NCI-H226 (cell line): ENCODE data around the gene SPIRE1.

Experiments used
- DNase-seq: peaks from one replicate; pipeline ENCODE4 v3.0.0-alpha.2; 2015

The SPIRE1 gene

DNA sequence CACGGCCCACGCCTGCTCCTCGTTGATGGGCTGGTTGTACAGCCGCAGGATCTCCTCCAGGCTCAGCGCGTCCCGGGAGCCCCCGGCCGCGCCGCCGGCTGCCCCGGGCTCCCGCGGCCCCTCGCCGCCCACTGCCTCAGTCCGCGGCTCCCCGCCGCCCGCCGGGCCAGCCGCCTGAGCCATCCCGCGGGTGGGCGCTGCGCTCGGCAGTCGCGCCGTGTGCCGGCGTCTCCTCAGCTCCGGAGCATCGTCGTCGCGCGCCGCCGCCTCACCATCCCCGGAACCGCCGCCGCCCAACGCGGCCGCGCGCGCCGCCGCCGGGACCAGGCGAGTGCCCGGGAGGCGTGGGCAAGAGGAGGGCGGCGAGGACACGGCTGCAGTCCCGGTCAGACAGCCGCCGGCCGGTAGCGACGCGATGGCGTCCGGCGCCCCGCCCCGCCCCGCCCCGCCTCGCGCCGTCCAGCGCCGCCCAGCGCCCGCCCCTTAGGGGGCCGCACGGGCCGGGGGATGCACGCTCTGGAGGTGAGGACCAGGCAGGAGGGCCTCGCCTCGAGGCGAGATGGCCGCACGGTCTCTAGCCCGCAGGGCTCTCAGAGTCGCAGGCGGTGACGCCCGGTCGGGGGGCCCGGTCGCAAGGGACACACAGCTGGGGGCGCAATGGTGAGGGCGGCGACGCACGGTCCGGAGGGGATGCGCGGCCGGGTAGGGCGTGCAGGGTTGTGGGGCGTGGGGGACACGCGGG is at the start of gene SPIRE1:
SPIRE1 (minus strand) TSS at position 424 of the 742 bp plus-strand sequence; CDS start at position 183, 241 bp downstream.
- peak; percentile 32 for DNase-seq

DNA sequence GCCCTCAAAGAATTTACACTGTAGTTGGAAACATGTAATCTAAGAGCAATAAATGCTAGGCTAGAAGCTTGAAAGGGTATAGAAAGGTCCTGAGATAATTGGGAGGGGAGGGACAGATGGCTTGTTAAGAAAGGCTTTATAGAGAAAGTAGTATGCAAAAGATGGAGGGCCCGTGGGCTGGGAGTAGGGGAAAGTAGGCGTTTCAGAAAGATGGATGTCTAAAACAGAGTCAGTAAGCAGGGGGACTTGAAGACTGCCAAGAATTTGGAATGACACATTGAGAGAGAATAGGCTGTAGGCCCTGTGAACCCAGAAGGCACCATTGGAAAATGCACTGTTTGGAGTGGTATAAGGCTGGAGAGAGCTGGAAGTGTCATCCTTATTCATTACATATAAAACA is 45.8 kb upstream of the SPIRE1 start:
- DNase-seq: no peak

- no peak for DNase-seq
Measured at GRCh38 chr18:12703096-12703567, 45.2 kb upstream of the SPIRE1 start.

- peak; percentile 74 for DNase-seq
Measured at GRCh38 chr18:12702221-12703095, 44.6 kb upstream of the SPIRE1 start, which contains the start of the genes CEP76 and PSMG2. Gene CEP76 (minus strand): TSS chr18:12702723. CDS start chr18:12702548, 175 bp downstream. Gene PSMG2 (plus strand): TSS chr18:12703042. CDS start chr18:12703108, 66 bp downstream.

DNA sequence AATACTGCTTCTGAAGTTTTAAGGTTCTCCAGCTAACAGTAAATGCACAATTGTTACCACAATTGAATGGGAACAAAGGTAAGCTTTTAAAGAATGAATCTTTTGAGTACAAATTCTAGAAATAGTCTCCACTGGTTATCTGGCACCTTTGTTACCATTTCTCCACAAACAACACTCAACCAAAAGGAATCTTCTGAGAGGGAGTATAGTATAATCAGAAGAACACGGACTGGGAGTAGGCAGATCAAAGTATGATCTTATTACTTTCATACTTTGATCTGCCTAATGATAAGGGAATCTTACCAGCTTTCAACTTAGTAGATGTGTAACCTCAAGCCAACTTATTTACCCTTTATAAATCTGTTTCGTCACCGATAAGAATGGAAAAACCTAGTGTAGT is 43.3 kb upstream of the SPIRE1 start:
- DNase-seq: no peak

DNA sequence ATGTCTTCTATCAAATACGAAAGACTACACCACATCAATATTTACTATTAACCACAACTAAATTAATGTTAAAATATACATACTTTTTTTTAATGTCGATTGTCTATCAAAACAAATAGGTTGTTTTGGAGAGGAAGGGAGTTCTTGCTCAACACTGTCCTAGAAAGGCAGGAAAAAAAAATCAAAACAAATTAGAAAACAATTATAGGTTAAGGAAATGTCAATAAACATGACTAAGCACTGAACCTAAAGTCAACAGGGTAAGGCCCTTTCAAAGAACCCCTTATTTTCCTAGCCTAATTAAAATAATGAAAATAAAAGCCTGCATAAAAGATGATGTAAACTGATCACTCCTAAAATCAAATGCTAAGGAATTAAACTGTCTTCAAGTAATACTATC is 41.8 kb upstream of the SPIRE1 start:
- DNase-seq: no peak

DNA sequence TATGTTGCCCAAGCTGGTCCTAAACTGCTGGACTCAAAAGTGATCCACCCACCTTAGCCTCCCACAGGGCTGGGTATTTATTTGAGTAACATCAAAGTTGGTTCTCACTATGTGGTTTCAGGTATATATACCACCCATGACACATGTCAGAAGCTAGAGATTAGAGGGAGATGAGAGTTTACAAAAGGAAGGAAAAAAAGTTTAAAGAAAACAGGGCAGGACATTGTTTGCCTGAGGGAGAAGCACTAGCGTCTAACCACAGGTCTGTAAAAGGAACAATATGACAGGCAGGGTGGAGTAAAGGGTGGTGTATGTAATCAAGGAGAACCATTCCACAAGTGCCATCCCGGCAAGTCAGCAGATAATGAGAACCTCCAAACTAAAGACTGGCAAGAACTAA is 36.1 kb upstream of the SPIRE1 start:
- peak; percentile 79 for DNase-seq

- DNase-seq: no peak
Measured at GRCh38 chr18:12692206-12692605, 34.3 kb upstream of the SPIRE1 start.

- no peak for DNase-seq
Measured at GRCh38 chr18:12689256-12689850, 31.4 kb upstream of the SPIRE1 start.

DNA sequence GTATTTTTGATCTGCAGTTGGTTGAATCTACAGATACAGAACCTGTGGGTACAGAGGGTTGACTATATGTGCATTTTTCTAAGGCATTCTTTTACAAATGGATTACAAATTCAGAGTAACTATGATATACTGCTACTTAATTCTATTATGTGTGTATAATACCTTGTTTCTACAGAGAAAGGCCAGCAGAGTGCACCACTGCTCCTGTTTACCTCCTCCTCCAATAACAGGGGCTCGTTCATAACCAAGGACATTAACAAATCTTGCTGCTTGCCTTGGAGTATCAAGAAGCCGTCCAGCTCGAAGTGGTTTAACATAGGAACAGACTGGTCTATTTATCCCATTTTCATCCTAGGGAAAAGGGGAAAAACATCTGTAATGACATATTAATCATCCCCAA is 28.2 kb upstream of the SPIRE1 start:
- peak; percentile 13 for DNase-seq

GRCh38 chr18:12679183-12679786 is 21.4 kb upstream of the SPIRE1 start:
- DNase-seq: peak; percentile 50

DNA sequence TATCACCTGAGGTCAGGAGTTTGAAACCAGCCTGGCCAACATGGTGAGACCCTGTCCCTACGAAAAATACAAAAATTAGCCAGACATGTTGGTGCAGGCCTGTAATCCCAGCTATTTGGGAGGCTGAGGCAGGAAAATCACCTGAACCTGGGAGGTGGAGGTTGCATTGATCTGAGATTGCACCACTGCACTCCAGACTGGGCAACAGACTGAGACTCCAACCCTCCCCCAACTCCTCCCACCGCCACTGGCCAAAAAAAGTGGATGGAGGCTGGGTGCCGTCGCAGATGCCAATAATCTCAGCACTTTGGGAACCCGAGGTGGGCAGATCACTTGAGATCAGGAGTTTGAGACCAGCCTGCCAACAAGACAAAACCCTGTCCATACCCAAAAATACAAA is 10.1 kb upstream of the SPIRE1 start:
- no peak for DNase-seq

GRCh38 chr18:12659904-12660605 is 2.1 kb upstream of the SPIRE1 start:
- peak; percentile 33 for DNase-seq

- DNase-seq: no peak
Measured at GRCh38 chr18:12658426-12659138, 675 bp upstream of the SPIRE1 start.

DNA sequence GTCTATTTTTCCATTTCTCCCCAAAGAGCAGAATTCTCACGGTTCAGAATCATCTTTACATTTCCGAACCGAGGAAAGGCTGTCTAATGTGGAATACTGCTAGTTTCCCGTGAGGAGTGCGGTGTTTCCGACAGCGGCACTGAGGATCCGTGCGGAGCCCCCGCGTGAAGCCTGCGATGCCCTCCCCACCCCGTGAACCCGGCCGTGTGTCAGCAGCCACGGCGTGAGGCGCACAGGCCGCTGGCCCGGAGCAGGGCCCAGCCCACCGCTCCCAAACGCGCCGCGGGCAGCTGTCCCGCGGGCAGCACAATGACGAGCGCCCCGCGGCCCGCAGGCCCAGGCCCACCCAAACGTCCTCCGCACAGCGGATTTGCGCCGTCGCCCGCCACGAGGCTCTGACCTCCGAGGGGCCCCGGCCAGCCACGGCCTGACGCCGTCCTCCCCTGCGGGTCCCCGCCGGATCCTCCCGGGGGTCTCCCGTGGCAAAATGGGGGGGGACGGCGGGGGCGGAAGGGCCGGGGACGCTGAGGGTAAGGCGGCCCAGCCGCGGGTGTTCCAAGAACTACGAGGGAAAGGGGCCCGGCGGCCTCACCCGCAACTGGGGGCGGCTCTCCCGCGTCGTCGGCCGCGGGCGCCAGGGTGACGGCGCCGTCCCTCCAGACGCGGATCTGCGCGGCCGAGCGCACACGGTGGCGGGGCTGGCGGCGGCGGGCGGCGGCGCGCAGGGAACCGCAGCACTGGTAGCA is 796 bp downstream of the SPIRE1 start:
- DNase-seq: no peak

DNA sequence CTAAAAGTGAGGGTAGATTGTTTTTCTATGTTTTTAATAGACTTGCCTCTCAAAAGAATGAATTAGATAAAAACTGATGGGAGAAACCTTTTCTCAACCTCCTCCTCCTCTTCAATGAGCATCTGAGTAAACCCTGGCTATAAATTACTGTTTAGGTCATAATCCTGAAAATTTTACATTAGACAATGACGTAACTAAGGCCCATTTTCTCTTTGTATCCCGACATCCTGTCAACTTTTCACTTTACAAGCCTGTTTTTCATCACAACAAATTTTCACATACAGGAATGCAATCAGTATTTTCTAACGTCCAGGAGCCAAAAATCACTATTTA is 1.3 kb downstream of the SPIRE1 start:
- DNase-seq: no peak

DNA sequence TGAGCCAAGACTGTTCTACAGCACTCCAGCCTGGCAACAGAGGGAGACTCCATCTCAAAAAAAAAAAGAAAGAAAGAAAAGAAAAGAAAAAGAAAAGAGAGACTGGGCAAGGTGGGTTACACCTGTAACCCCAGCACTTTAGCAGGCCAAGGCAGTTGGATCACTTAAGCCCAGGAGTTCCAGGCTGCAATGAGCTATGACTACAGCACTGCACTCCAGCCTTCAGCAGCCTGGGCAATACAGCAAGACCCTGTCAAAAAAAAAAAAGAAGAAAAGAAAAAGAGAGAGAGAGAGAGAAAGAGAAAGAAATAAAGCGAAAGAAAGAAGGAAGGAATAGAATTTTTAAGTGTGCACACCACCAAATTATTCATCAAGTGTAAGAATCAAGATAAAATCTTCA is 2.9 kb downstream of the SPIRE1 start:
- no peak for DNase-seq

DNA sequence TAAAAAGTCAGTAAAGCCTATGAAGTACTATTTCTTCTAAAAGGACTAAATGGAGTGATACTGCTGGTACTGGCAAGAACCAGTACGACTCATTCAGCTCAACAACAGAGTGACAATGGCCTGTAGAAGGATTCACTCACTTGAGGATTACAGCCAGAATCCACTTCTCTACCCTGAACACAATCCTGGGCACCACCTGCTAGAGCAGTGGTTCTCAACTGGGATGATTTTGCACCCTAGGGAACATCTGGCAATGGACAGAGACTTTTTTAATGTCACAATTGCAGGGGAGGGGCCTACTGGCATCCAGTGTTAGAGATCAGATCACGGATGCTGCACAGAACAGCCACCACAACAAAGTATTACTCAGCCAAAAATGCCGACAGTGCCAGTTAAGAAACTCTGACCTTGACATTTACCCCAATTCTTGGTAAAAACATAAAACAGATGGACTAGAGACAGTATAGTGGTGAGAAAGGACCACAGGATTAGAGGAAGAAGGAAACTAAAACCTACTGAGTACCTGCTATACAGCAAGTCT is 5.0 kb downstream of the SPIRE1 start:
- no peak for DNase-seq

- no peak for DNase-seq
Measured at GRCh38 chr18:12651651-12652050, 6.3 kb downstream of the SPIRE1 start.

DNA sequence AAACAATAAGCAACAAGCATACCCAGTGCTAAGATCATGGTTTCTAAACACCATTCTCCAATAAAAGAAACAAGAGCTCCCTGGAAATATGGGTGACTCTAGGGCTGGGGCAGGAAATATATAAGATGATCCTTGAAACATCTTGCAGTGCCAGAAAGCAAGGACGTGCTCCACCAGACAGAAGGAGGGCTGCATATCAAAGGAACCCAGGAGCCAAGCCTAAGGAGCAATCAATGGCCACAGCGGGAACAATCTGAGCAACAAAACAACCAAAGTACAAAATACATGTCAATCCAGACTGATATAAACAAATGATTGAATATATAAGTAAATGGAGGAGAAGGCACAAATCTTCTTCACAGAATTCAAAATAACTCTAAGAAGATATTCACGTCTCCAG is 10.1 kb downstream of the SPIRE1 start:
- DNase-seq: no peak

DNA sequence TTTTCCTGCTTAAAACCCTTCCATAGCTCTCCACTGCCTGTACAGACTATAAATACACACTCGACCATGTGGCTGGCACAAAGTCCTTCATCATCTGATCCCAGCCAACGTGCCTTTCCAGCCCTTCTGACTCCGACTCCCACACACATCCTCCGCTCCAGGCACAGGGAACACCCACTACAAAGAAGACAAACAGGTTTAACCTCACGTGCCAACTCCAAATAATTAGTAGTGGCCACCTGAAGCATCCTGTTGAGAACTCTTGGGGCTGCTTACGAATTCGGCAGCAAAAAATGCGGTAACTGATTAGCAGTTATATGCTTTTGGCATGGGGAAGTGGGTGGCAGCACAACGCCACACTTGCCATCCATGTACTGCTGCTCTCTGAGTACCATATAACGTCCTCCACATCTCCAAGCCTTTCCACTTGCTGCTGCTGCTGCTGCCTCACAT is 12.1 kb downstream of the SPIRE1 start:
- DNase-seq: peak; percentile 30
